Activated CD4-positive, alpha-beta T cell treated with anti-CD3 and anti-CD28 coated beads for 36 hours (primary cell): Measurements from ENCODE around the gene RB1. TPM values are rescaled to one million over a fixed set of nuclear protein-coding genes. Genes with fewer than 3 reads are reported as not detected.
A peak's percentile ranks its signal among the peaks of the same experiment; 100 is the strongest.

Experiments used
- ATAC-seq: fragments of 200-7000 bp; cut with Tn5 transposase; one replicate; pipeline ENCODE4 v1.10.0; 2021; ENCODE audit warnings: mild to moderate bottlenecking, moderate library complexity
- CTCF ChIA-PET: fragments of 350-600 bp; sonication (Branson Sonifier 250); formaldehyde crosslinking; loops from one replicate; lab custom pipeline; 2021; ENCODE audit warnings: antibody characterized with exemption; lab: Charles Lee
- POLR2A ChIA-PET: fragments of 350-600 bp; sonication (Branson Sonifier 250); formaldehyde crosslinking; loops from one replicate; lab custom pipeline; 2021; ENCODE audit warnings: antibody characterized with exemption, inconsistent platforms; lab: Charles Lee
- DNase-seq: peaks from one replicate; pipeline ENCODE4 v3.0.0-alpha.2; 2020
- H3K27ac Mint-ChIP-seq: one replicate; pipeline ENCODE4 v1.8.0; 2021; ENCODE audit warnings: mixed read lengths
- H3K27me3 Mint-ChIP-seq: one replicate; pipeline ENCODE4 v1.8.0; 2021; ENCODE audit warnings: mixed read lengths
- H3K36me3 Mint-ChIP-seq: one replicate; pipeline ENCODE4 v1.8.0; 2021; ENCODE audit warnings: low read depth, mixed read lengths
- H3K4me1 Mint-ChIP-seq: one replicate; pipeline ENCODE4 v1.8.0; 2021; ENCODE audit warnings: mixed read lengths
- H3K4me3 Mint-ChIP-seq: one replicate; pipeline ENCODE4 v1.8.0; 2021; ENCODE audit warnings: mild to moderate bottlenecking, moderate library complexity, mixed read lengths
- H3K9me3 Mint-ChIP-seq: one replicate; pipeline ENCODE4 v1.8.0; 2021; ENCODE audit warnings: low read depth, mixed read lengths
- intact Hi-C, 2 experiments: fragments of 100-400 bp; cut with DNase I in 1 of 2; cut with micrococcal nuclease in 1 of 2; formaldehyde crosslinking; loops; one replicate each; pipeline versions ENCODE4 v1.14.2 to v1.15.1; 2022 to 2024; cut with DNase I, micrococcal nuclease
- total RNA-seq, 2 experiments: library from RNA; stranded (reverse); gene quantifications; one replicate each; pipeline ENCODE4 v1.2.3, GENCODE V29; 2021

Gene RB1
- 10 to 100 TPM; 26.9 to 32.8 TPM for total RNA-seq

- CTCF ChIA-PET: interaction anchor here (1.0 to 2.5 kb wide), 2 partner anchors 177 to 266 kb away, joined by 3 to 8 read pairs; partner anchors contain the start of gene NUDT15
- POLR2A ChIA-PET: interaction anchor here (0.6 kb wide), 1 partner anchor 30 kb away, joined by 3 read pairs; no protein-coding TSS in a partner anchor
Measured at GRCh38 chr13:48303359-48304142, at the start of gene RB1. Gene RB1 (plus strand): TSS chr13:48303751. CDS start chr13:48303913, 162 bp downstream.

GRCh38 chr13:48253849-48254248, 49.7 kb upstream of the RB1 start:
- ChIA-PET CTCF (no interaction called here), POLR2A (no interaction called here)
- no peak for ATAC-seq
- no peaks in the 10 kb centered on the region for H3K27me3 Mint-ChIP-seq
- no peak for DNase-seq
- peaks cover 48% of the 10 kb centered on the region for H3K4me1 Mint-ChIP-seq
- H3K4me3 Mint-ChIP-seq: no peak overlapping the region
- peak overlapping the region; percentile 7 for H3K27ac Mint-ChIP-seq
- H3K36me3 Mint-ChIP-seq: peaks cover 30% of the 10 kb centered on the region
- intact Hi-C loops: no loop called here
- H3K9me3 Mint-ChIP-seq: no peaks in the 10 kb centered on the region

More at GRCh38 chr13:48303359-48304142, at the start of gene RB1:
- DNase-seq (peak; percentile 94), ATAC-seq (peak; percentile 81)
- Mint-ChIP-seq H3K4me3 (peak within 1 kb of the TSS; percentile 81), H3K36me3 (peaks cover 12% of the 10 kb centered on the region), H3K4me1 (peaks cover 27% of the 10 kb centered on the region), H3K27me3 (no peaks in the 10 kb centered on the region), H3K27ac (peak within 1 kb of the TSS; percentile 99), H3K9me3 (no peaks in the 10 kb centered on the region)
- intact Hi-C loops: loop anchor here (1.0 to 5.0 kb wide), 9 partner anchors 67 to 674 kb away; partner anchors contain the start of genes NUDT15 (in 2 of the 2), FNDC3A (in 1 of the 2), ITM2B (in 1 of the 2) and MED4 (in 1 of the 2)

GRCh38 chr13:48255090-48255489, 48.5 kb upstream of the RB1 start:
- H3K4me3 Mint-ChIP-seq: no peak overlapping the region
- DNase-seq (no peak), ATAC-seq (no peak)
- H3K4me1 Mint-ChIP-seq: peaks cover 48% of the 10 kb centered on the region
- peaks cover 36% of the 10 kb centered on the region for H3K36me3 Mint-ChIP-seq
- intact Hi-C loops: loop anchor here in 1 of 2 experiments (5.0 kb wide), 1 partner anchor 37 kb away; no protein-coding TSS in a partner anchor
- H3K27ac Mint-ChIP-seq: no peak overlapping the region
- H3K27me3 Mint-ChIP-seq: no peaks in the 10 kb centered on the region
- no peaks in the 10 kb centered on the region for H3K9me3 Mint-ChIP-seq
- CTCF ChIA-PET: interaction anchor here (0.7 to 2.3 kb wide), 2 partner anchors 10 to 17 kb away, joined by 3 to 6 read pairs; no protein-coding TSS in a partner anchor
- POLR2A ChIA-PET: interaction anchor here (0.6 kb wide), 2 partner anchors 96 to 134 kb away, joined by 3 read pairs; no protein-coding TSS in a partner anchor

DNA sequence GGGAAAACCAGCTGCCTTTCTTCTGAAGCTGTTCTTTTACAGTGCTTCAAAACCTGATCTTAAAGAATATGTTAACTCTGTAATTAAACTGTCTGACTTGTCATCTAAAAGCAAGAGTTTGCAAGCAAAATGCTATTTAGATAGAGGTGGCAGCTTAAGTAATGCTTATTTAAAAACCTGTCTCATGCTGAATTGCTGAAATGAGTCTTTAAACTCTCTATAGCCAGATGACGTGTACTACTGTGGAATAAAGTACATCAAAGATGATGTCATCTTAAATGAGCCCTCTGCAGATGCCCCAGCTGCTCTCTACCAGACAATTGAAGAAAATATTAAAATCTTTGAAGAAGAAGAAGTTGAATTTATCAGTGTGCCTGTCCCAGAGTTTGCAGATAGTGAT, 47.6 kb upstream of the RB1 start:
- ChIA-PET CTCF (interaction anchor here (0.7 to 2.3 kb wide), 2 partner anchors 9 to 18 kb away, joined by 3 to 6 read pairs; no protein-coding TSS in a partner anchor), POLR2A (interaction anchor here (0.6 kb wide), 1 partner anchor 133 kb away, joined by 3 read pairs; no protein-coding TSS in a partner anchor)
- Mint-ChIP-seq H3K4me1 (peaks cover 45% of the 10 kb centered on the region), H3K36me3 (peaks cover 41% of the 10 kb centered on the region), H3K27ac (peak overlapping the region; percentile 9), H3K4me3 (no peak overlapping the region), H3K27me3 (no peaks in the 10 kb centered on the region), H3K9me3 (no peaks in the 10 kb centered on the region)
- intact Hi-C loops: loop anchor here in 1 of 2 experiments (5.0 kb wide), 1 partner anchor 36 kb away; no protein-coding TSS in a partner anchor
- no peak for DNase-seq
- ATAC-seq: peak; percentile 66

- POLR2A ChIA-PET: no interaction called here
- H3K4me1 Mint-ChIP-seq: peaks cover 43% of the 10 kb centered on the region
- no peak overlapping the region for H3K4me3 Mint-ChIP-seq
- CTCF ChIA-PET: interaction anchor here (1.4 kb wide), 1 partner anchor 8 kb away, joined by 5 read pairs; no protein-coding TSS in a partner anchor
- no peak overlapping the region for H3K27ac Mint-ChIP-seq
- H3K9me3 Mint-ChIP-seq: no peaks in the 10 kb centered on the region
- intact Hi-C loops: loop anchor here in 1 of 2 experiments (5.0 kb wide), 1 partner anchor 34 kb away; no protein-coding TSS in a partner anchor
- peaks cover 52% of the 10 kb centered on the region for H3K36me3 Mint-ChIP-seq
- H3K27me3 Mint-ChIP-seq: no peaks in the 10 kb centered on the region
- ATAC-seq (no peak), DNase-seq (no peak)
Measured at GRCh38 chr13:48258002-48258401, 45.5 kb upstream of the RB1 start.

DNA sequence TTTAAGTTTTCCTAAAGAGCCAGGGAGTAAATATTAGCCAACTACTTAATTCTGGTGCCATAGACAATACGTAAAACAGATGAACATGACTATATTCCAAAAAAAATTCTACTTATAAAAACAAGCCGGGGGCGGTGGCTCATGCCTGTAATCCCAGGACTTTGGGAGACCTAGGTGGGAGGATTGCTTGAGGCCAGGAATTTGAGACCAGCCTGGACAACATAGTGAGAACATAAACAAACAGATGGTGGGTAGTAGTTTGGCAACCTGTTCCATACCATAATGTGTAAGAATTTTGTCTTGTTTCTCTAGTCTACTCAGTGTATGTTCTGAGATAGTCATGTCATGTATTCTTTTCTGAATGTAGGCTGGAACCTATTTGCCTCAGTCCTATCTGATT, 45.1 kb upstream of the RB1 start:
- Mint-ChIP-seq H3K27ac (no peak overlapping the region), H3K4me1 (peaks cover 47% of the 10 kb centered on the region), H3K4me3 (no peak overlapping the region), H3K36me3 (peaks cover 56% of the 10 kb centered on the region), H3K9me3 (no peaks in the 10 kb centered on the region), H3K27me3 (no peaks in the 10 kb centered on the region)
- DNase-seq: no peak
- peak; percentile 30 for ATAC-seq
- ChIA-PET POLR2A (interaction anchor here (0.6 kb wide), 1 partner anchor 37 kb away, joined by 5 read pairs; no protein-coding TSS in a partner anchor), CTCF (interaction anchor here (0.6 to 1.1 kb wide), 3 partner anchors 132 to 322 kb away, joined by 3 read pairs; no protein-coding TSS in a partner anchor)
- intact Hi-C loops: loop anchor here in 1 of 2 experiments (5.0 kb wide), 1 partner anchor 34 kb away; no protein-coding TSS in a partner anchor

DNA sequence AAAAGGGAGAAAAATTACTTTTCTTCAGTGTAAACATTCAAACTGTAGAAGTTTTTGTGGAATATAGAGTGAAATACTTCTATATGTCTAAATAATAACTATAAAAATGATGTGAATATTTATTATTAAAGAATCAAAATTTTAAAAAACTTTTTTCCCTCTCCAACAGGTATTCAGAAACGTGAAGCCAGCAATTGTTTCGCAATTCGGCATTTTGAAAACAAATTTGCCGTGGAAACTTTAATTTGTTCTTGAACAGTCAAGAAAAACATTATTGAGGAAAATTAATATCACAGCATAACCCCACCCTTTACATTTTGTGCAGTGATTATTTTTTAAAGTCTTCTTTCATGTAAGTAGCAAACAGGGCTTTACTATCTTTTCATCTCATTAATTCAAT, 42.6 kb upstream of the RB1 start:
- peaks cover 59% of the 10 kb centered on the region for H3K4me1 Mint-ChIP-seq
- H3K36me3 Mint-ChIP-seq: peaks cover 47% of the 10 kb centered on the region

GRCh38 chr13:48263196-48263595, 40.4 kb upstream of the RB1 start:
- POLR2A ChIA-PET: no interaction called here
- no peak for ATAC-seq
- H3K4me1 Mint-ChIP-seq: peaks cover 62% of the 10 kb centered on the region
- H3K36me3 Mint-ChIP-seq: peaks cover 42% of the 10 kb centered on the region
- CTCF ChIA-PET: interaction anchor here (0.7 to 1.6 kb wide), 4 partner anchors 19 to 133 kb away, joined by 3 to 7 read pairs (median 5); no protein-coding TSS in a partner anchor
- H3K9me3 Mint-ChIP-seq: no peaks in the 10 kb centered on the region
- no peak overlapping the region for H3K4me3 Mint-ChIP-seq
- H3K27ac Mint-ChIP-seq: no peak overlapping the region
- H3K27me3 Mint-ChIP-seq: no peaks in the 10 kb centered on the region
- DNase-seq: no peak
- intact Hi-C loops: no loop called here

More for the DNA sequence above, 42.6 kb upstream of the RB1 start:
- ATAC-seq (no peak), DNase-seq (no peak)
- H3K27me3 Mint-ChIP-seq: no peaks in the 10 kb centered on the region
- no peak overlapping the region for H3K4me3 Mint-ChIP-seq
- H3K27ac Mint-ChIP-seq: no peak overlapping the region
- ChIA-PET POLR2A (no interaction called here), CTCF (no interaction called here)
- no peaks in the 10 kb centered on the region for H3K9me3 Mint-ChIP-seq
- intact Hi-C loops: no loop called here

DNA sequence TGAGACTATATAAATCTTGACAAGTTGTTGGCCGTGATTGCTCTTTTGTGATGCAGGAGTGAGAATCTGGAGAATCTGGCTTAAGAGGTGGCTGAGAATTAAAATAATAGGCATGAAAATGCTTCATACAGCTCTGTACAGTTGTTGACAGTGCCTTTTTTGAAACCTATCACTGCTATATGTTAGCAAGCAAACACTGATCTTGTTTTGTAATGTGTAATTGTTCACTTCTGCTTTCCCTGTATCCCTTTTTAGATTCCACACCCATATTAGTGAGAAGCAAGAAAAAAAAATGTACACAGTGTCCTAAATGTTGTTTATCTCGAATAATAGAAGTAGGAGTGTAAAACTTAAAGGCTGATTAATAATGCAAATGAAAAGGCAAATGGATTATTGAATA, 39.5 kb upstream of the RB1 start:
- POLR2A ChIA-PET: no interaction called here
- no peak overlapping the region for H3K27ac Mint-ChIP-seq

GRCh38 chr13:48265217-48265815, 38.2 kb upstream of the RB1 start:
- H3K36me3 Mint-ChIP-seq: peaks cover 38% of the 10 kb centered on the region
- H3K4me3 Mint-ChIP-seq: no peak overlapping the region
- H3K9me3 Mint-ChIP-seq: no peaks in the 10 kb centered on the region
- ChIA-PET CTCF (interaction anchor here (1.3 to 2.2 kb wide), 5 partner anchors 10 to 317 kb away, joined by 3 to 6 read pairs (median 5); partner anchors contain the start of gene MED4), POLR2A (interaction anchor here (1.1 kb wide), 1 partner anchor 170 kb away, joined by 3 read pairs; the partner anchor contains the start of gene MED4)
- H3K4me1 Mint-ChIP-seq: peaks cover 45% of the 10 kb centered on the region
- DNase-seq: peak; percentile 51
- intact Hi-C loops: no loop called here
- peak overlapping the region; percentile 72 for H3K27ac Mint-ChIP-seq
- ATAC-seq: peak; percentile 80
- no peaks in the 10 kb centered on the region for H3K27me3 Mint-ChIP-seq

More for the DNA sequence above, 39.5 kb upstream of the RB1 start:
- H3K4me1 Mint-ChIP-seq: peaks cover 56% of the 10 kb centered on the region
- peaks cover 42% of the 10 kb centered on the region for H3K36me3 Mint-ChIP-seq
- no peak for DNase-seq
- CTCF ChIA-PET: interaction anchor here (0.7 to 2.2 kb wide), 3 partner anchors 9 to 318 kb away, joined by 3 to 6 read pairs (median 5); no protein-coding TSS in a partner anchor
- no peaks in the 10 kb centered on the region for H3K27me3 Mint-ChIP-seq
- H3K4me3 Mint-ChIP-seq: no peak overlapping the region
- intact Hi-C loops: no loop called here
- H3K9me3 Mint-ChIP-seq: no peaks in the 10 kb centered on the region
- ATAC-seq: no peak
